Mucosa of gallbladder (tissue), 1 donor: Measurements from ENCODE around the gene HDAC4. TPM values are rescaled to one million over a fixed set of nuclear protein-coding genes. Genes with fewer than 3 reads are reported as not detected.

Experiments used
- DNase-seq: peaks from one replicate; pipeline ENCODE4 v3.0.0-alpha.2; 2020; ENCODE audit warnings: low spot score
- total RNA-seq: library from RNA; stranded (reverse); gene quantifications from one replicate; pipeline ENCODE4 v1.2.1, GENCODE V29; 2021
- donor health status: DM: no; HTN: no; CAD: no.

Gene HDAC4
- total RNA-seq, 1 donor from 2014 or later = 103 TPM

DNA sequence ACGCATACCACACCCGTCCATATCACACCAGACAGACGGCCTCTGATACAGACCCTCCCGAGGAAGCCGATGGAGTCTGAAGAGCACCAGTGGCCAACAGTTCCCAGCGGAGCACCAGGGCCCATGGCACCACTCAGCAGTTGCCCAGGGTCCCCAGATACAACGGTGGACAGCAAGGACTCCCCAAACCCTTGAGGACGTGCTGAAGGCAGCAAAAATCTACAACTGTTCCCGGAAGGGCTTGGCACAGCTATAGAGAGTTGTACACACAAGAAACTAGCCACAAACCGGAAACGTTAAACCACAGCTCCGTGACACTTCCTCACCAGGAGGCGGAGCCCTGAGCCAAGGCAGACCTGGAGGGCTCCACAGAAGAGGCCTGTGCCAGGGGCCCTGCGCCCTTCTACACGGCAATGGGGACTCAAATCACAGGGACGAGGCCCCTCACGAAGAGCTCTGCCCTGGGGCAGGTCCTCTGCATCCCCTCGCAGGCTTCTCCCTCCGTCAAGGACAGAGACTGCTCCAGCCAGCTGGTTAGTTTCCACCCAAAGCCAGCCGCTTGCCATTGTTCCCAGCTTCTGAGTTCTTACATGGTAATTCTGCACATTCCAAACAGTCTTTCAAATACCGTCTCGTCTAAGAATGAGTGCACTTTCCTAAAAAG lies 133.4 kb downstream of the HDAC4 start:
- DNase-seq = peak; percentile 84

DNA sequence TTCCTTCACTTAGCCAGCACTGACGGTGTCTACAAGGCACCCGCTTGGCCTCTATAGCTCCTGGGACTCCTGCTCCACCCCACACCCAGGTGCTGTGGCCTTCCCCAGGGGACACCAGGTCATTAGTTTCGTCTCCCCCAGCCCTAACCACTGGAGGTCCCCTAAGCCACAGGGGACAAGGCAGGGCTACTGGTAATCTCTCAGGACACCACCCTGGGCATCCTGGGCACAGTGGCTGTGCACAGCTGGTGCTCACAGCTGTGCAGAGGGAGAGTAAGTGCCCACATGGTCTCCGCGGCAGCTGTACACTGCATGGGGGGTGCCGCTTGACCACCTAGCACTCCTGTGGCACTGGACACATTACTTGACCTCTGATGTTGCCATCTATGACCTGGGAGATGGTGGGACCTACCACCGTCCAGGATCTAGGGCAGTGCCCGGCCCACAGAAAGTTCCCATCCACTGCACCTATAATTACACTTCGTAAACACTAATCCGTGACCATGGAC lies 134.0 kb downstream of the HDAC4 start:
- DNase-seq = no peak

GRCh38 chr2:239266434-239266766 lies 134.4 kb downstream of the HDAC4 start:
- no peak for DNase-seq

GRCh38 chr2:239265681-239266433 lies 135.0 kb downstream of the HDAC4 start:
- no peak for DNase-seq

GRCh38 chr2:239264838-239265651 lies 135.8 kb downstream of the HDAC4 start:
- DNase-seq = no peak

- DNase-seq = no peak
These were observed 136.4 kb downstream of the HDAC4 start for GRCh38 chr2:239264492-239264837.

DNA sequence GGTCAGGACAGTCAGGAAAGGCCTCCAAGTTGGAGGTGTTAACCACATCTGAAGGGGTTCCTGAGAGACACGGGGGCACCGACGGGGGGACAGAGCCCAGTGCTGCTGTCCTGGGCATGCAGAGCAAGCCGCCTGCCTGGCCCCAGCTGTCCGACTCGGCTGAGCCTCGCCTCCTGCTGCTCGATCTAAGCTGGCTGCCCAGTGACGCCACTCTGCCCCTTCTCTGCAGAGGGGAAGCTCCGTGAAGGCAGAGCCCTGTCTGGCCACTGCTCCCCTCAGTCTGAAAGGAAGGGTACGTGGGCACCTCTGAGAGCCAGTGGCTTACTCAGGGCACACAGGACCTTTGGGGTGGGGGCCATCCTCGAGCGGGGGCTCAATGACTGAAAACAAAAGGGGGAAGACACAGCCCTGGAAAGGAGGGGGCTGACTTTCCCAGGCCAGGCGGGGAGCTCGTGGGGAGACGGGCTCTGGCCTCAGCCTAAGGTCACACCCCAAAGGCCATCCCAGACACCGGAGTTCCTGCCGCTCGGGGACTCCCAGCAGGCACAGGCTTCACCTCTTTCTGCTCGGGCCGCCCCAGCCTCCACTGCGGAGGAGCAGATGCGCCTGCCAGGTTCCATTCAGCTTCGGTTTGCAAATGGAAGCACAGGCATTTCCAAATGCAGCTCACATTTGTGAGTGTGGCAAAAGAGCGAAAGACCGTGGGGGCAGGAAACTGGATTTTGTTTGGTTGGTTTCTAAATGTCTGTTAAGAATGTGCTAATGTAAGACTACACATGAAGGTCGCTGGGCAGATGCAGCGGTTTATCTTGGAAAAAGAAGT lies 136.9 kb downstream of the HDAC4 start:
- DNase-seq = no peak

DNA sequence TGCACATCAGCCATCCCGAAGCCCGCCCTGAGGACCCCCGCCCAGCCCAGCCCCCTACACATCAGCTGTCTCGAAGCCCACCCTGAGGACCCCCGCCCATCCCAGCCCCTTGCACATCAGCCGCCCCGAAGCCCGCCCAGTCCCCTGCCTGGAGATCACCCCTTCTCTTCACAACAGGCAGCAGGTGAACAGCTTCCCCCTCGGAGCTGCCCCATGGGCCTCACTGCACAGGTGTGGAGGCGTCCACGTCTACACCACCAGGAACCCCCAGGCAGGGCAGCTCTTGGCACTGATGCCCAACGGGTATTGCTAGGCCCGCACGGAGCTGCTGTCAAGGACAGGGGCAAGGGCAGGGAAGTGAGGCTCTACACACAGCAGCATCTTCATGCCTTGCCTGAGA lies 137.6 kb downstream of the HDAC4 start:
- DNase-seq = no peak

- no peak for DNase-seq
These were observed 138.2 kb downstream of the HDAC4 start for GRCh38 chr2:239262484-239263230.

DNA sequence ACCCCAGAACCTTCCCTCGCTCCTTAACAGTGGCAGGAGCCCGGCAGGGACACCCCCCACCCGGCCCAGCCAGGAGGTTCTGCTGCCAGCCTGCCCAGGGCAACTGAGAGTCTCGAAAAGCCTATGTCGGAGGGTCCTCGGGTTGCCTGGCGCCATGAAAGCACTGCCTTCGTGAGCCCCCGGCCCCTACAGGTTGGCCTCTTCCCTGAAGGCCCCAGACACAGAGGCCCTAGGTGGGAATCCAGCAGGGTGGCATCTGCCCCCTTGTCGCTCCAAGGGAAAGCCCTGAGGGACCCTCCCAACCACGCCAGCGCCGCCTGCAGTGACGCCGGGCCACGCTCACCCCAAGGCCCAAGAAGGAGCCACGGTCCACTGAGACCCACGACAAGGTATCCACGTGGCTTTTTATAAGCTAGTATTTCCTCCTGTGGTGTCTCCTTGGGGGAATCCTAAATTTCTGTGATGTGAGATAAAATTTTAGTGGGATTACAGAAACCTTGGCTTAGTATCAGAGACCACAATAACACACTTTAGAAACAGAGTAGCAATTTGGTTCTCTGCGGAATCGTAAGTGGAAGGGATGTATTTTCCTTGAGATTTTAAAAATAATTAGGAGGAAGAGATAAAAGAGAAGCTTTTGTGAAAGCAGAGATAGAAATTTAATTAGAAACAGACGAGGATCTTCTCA lies 138.9 kb downstream of the HDAC4 start:
- no peak for DNase-seq

DNA sequence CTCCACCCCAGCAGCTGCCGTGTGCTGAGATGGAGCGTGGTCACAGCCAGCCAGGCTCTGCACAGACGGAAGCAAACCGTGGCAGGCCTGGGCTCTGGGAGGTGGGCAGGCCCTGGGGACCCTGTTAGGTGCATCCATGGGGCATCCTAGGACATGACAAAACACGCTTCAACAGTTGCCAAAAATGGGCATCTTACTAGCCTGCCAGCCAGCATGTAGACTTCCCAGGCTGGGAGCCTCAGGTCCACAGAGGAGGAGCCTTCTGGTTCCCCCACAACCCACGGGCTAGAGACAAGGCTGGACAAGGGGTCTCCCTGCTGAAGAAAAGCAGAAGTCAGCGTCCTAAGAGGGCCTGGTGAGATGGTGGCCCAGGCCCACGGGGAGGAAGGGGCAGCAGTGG lies 139.5 kb downstream of the HDAC4 start:
- DNase-seq = no peak

- no peak for DNase-seq
These were observed 140.1 kb downstream of the HDAC4 start for GRCh38 chr2:239260546-239261327.

DNA sequence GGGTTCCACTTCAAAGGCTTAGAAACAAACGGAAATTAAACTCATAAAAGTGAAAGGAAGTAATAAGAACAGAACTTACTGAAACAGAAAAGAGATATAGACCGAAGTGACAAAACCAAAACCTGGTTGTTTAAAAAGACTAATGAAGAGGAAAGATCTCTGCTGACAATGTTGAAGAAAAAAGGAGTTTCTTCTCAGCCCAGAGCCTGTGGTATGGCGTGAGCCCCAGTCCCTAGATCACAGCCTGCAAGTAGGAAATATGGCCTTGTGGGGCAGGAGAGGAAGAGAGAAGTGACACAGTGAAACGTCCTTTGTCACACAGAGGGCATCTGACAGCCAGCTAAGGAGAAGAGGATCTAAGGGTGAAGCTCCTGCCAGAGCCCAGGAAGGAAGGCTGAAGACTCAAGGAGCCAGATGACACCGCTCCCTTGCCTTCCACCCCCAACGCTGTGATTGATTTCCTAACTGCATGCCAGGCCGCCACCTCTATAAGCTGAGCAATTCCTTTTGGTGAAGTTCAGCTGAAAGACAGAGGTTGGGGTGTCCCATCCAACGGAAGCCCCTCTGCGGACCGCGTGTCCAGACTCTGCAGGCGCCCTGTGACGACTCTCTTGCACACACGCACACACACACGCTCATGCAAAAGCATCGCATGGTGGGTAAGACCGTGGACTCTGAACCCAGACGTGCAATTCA lies 141.1 kb downstream of the HDAC4 start:
- no peak for DNase-seq

DNA sequence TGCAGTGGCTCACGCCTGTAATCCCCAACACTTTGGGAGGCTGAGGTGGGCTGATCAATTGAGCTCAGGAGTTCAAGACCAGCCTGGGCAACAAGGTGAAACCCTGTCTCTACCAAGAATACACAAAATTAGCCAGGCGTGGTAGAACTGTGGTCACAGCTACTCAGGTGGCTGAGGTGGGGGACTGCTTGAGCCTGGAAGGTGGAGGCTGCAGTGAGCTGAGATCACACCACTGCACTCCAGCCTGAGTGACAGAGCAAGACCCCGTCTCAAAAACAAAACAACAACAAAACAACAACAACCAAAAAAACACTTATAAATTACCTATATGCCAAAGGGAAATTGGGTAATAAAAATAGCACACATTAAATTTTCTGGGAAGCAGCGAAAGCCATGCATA lies 141.6 kb downstream of the HDAC4 start:
- DNase-seq = no peak

GRCh38 chr2:239258248-239258647 lies 142.6 kb downstream of the HDAC4 start:
- no peak for DNase-seq

- DNase-seq = no peak
These were observed 143.3 kb downstream of the HDAC4 start for GRCh38 chr2:239257511-239257937.

DNA sequence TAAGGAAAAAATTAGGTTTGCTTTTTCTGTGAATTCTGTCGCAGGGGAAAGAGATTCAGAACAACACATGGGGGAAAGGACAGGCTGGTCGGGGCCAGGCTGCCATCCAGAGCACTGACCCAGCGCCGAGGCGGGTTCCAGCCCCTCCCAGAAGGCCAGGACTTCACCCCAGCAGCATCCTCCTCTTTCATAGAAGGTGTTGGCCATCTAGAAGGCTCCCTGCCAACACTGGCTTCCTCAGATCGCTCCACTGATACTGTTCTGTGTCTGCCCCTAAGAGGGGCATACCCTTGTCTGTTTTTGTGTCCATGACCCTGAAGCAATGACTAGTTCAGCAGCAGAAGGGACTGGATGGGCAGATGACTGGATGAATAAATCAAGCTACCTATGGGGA lies 144.5 kb downstream of the HDAC4 start:
- no peak for DNase-seq

DNA sequence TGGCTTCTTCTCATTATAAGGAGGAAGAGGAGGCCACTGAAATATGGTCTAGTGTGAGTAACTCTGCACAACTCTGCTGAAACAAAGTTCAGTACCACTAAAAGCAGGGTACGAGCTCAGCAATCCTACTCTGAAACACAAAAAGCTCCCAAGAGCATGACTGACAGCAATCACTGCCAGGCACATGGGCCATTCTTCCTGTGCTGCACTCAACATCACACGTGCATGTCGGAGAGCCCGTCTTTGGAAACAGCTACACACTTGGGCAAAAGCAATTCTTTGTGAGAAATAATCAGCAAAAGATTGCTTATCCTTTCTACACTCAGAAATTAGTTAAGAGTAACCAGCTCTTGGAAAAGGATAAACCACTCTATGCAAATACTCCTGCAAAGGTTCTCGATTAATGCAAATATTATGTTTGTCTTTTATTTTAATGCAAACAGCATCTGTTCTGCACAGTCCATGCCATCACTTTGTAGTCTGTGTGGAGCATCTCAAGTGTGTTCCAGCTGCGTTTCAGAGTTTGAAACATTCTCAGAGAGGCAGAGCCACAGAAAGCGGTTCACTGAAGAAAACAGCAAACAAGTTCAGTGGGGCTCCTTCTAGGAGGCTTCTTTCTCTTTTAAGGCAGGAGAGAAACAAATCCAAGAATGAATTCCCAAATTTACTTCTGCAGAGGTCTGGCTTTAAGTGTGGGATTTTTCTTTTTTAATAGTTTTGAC lies 145.0 kb downstream of the HDAC4 start:
- DNase-seq = no peak
